Lower lobe of right lung (tissue), 2 donors: ENCODE data around the gene KPNA3. TPM values are rescaled to one million over a fixed set of nuclear protein-coding genes. Genes with fewer than 3 reads are reported as not detected.
"Not testable (repeated sequence)": the region's sequence is repeated elsewhere in the genome, so short reads cannot be mapped to it uniquely, and the experiment has no call there.

ENCODE experiments used
- ATAC-seq, 2 donors: fragments of 200-7000 bp; cut with Tn5 transposase; one replicate each; pipeline ENCODE4 v1.9.1; 2020 to 2022; ENCODE audit warnings: mild to moderate bottlenecking in 2 of 2, moderate library complexity in 2 of 2
- DNase-seq: peaks from one replicate; pipeline ENCODE4 v3.0.0-alpha.2; 2020
- H3K27ac ChIP-seq: fragments of 200-600 bp; one replicate; pipeline ENCODE4 v1.8.0; 2022
- H3K27me3 ChIP-seq: fragments of 200-600 bp; one replicate; pipeline ENCODE4 v1.8.0; 2022; ENCODE audit warnings: low read depth
- H3K36me3 ChIP-seq: fragments of 200-600 bp; one replicate; pipeline ENCODE4 v1.8.0; 2022; ENCODE audit warnings: mild to moderate bottlenecking
- H3K4me1 ChIP-seq: fragments of 200-600 bp; one replicate; pipeline ENCODE4 v1.8.0; 2022
- H3K4me3 ChIP-seq: fragments of 200-600 bp; one replicate; pipeline ENCODE4 v1.8.0; 2022; ENCODE audit warnings: mild to moderate bottlenecking
- H3K9me3 ChIP-seq: fragments of 200-600 bp; one replicate; pipeline ENCODE4 v1.8.0; 2022
- CTCF ChIP-seq: fragments of 200-600 bp; IDR thresholded peaks from one replicate; pipeline ENCODE4 v1.8.0; 2022; ENCODE audit warnings: antibody characterized with exemption, mild to moderate bottlenecking
- intact Hi-C: fragments of 100-400 bp; cut with DNase I; formaldehyde crosslinking; loops from one replicate; pipeline ENCODE4 v1.11.0; 2022
- total RNA-seq: library from RNA; stranded (reverse); fragmentation: NEBNext Ultra II Directional; extraction: Animal tissue kit (Norgen Biotek cat#: 25700); gene quantifications from one replicate; pipeline ENCODE4 v1.2.1, GENCODE V29; 2021
- donor health status: DM: no; HTN: yes; CAD: no; lungs with severe emphysema.

KPNA3 gene
- total RNA-seq, 1 donor from 2014 or later = 31.9 TPM

DNA sequence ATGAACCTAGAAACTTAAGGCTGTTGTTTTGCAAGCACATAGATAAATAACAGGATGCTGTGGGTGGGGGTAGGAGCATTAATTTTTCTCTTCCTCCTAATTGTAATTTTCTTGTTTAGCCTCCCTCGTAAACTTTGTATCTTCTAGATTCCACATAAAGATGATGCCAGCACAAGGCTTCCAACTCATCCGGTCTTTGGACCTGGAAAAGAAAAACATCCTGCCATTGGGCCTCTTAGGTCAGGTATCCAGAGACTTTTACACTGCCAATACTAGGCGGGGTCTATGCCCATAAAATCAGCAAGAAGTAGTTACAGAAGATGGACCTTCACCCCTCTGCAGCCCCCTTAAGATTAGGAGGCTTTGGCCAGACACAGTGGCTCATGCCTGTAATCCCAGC lies 35.4 kb upstream of the KPNA3 start:
- H3K27ac ChIP-seq = no peak overlapping the region
- no peaks in the 10 kb centered on the region for H3K27me3 ChIP-seq
- H3K4me1 ChIP-seq = no peaks in the 10 kb centered on the region
- peaks cover 3% of the 10 kb centered on the region for H3K9me3 ChIP-seq
- no peaks in the 10 kb centered on the region for H3K36me3 ChIP-seq
- no peak for TF ChIP-seq CTCF
- DNase-seq = no peak
- ATAC-seq = no peak
- intact Hi-C loops = no loop called here
- no peak overlapping the region for H3K4me3 ChIP-seq

- H3K4me1 ChIP-seq = no peaks in the 10 kb centered on the region
- DNase-seq = no peak
- no peak for TF ChIP-seq CTCF
These were observed 34.9 kb upstream of the KPNA3 start for GRCh38 chr13:49827336-49827735.

GRCh38 chr13:49821216-49822009 lies 28.9 kb upstream of the KPNA3 start:
- DNase-seq (no peak), ATAC-seq (no peak)
- H3K4me3 ChIP-seq = no peak overlapping the region
- no peaks in the 10 kb centered on the region for H3K27me3 ChIP-seq
- no peaks in the 10 kb centered on the region for H3K36me3 ChIP-seq
- intact Hi-C loops = no loop called here
- H3K9me3 ChIP-seq = no peaks in the 10 kb centered on the region
- no peak for TF ChIP-seq CTCF
- no peak overlapping the region for H3K27ac ChIP-seq
- H3K4me1 ChIP-seq = no peaks in the 10 kb centered on the region

More at GRCh38 chr13:49827336-49827735, 34.9 kb upstream of the KPNA3 start:
- Histone ChIP-seq H3K9me3 (peaks cover 3% of the 10 kb centered on the region), H3K36me3 (no peaks in the 10 kb centered on the region), H3K27me3 (no peaks in the 10 kb centered on the region), H3K4me3 (no peak overlapping the region), H3K27ac (no peak overlapping the region)
- intact Hi-C loops = no loop called here
- no peak for ATAC-seq

- Histone ChIP-seq H3K4me1 (no peaks in the 10 kb centered on the region), H3K27ac (no peak overlapping the region), H3K9me3 (no peaks in the 10 kb centered on the region), H3K36me3 (no peaks in the 10 kb centered on the region), H3K4me3 (no peak overlapping the region), H3K27me3 (no peaks in the 10 kb centered on the region)
- DNase-seq (no peak), ATAC-seq (no peak)
- TF ChIP-seq CTCF = no peak
- intact Hi-C loops = no loop called here
These were observed 28.2 kb upstream of the KPNA3 start for GRCh38 chr13:49820591-49821215.

- H3K27me3 ChIP-seq, H3K4me1 ChIP-seq, DNase-seq, H3K4me3 ChIP-seq, ATAC-seq, intact Hi-C loops, H3K9me3 ChIP-seq, H3K27ac ChIP-seq, H3K36me3 ChIP-seq: not testable (repeated sequence)
These were observed 23.6 kb upstream of the KPNA3 start for GRCh38 chr13:49816047-49816446.
